ENCODE measurements around the gene RRP15. TPM values are rescaled to one million over a fixed set of nuclear protein-coding genes. Genes with fewer than 3 reads are reported as not detected.
A peak's percentile ranks its signal among the peaks of the same experiment; 100 is the strongest.

The RRP15 gene
- total RNA-seq, 1 donor from 2014 or later, result 3.7 TPM

DNA sequence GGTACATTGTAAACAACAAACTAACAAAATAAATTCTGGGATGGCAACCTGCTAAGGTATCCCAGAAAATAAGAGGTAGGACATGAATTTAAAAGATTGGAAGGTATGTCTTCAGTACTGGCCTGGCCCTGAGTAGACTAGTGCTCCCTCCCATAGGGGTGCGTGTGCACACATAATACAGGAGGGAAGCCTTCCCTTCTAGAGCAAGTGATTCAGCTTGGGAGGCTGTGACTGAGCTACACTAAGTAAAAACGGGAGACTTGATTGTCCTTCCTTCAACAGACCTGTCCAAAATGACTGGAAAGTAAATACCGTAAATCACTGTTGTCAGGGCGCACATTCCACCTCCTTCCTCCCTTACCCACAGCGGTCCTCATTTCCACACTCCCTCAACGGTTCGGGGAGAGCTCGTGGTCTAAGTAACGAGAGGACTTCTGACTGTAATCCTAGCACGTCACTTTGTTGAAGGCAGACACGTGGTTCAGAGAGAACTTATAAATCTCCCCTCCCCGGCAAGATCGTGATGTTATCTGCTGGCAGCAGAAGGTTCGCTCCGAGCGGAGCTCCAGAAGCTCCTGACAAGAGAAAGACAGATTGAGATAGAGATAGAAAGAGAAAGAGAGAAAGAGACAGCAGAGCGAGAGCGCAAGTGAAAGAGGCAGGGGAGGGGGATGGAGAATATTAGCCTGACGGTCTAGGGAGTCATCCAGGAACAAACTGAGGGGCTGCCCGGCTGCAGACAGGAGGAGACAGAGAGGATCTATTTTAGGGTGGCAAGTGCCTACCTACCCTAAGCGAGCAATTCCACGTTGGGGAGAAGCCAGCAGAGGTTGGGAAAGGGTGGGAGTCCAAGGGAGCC, 60.0 kb downstream of the RRP15 start, which contains the start of gene TGFB2:
Gene TGFB2 (plus strand): TSS at position 523 of the 859 bp plus-strand sequence. CDS start 1,366 bp downstream, outside the sequence.
- Histone ChIP-seq H3K4me3 (peak within 1 kb of the TSS; percentile 68 to 76), H3K27me3 (no peaks in the 10 kb centered on the region), H3K9me3 (no peaks in the 10 kb centered on the region), H3K36me3 (no peaks in the 10 kb centered on the region), H3K27ac (peak within 1 kb of the TSS; percentile 86), H3K4me1 (peaks cover 8% of the 10 kb centered on the region)
- intact Hi-C loops (cut with DNase I), result loop anchor here (10.0 kb wide), 1 partner anchor 320 kb away; no protein-coding TSS in a partner anchor
- TF ChIP-seq POLR2A (IDR thresholded peaks at IDR 0.05), result peak in 1 of 2 donors; percentile 81
- peak in 1 of 2 donors; percentile 71 for TF ChIP-seq POLR2AphosphoS5 (IDR thresholded peaks at IDR 0.05; ENCODE audit: insufficient read depth in 1 of 2, low read depth in 1 of 2)
- TF ChIP-seq, protein P1, sequence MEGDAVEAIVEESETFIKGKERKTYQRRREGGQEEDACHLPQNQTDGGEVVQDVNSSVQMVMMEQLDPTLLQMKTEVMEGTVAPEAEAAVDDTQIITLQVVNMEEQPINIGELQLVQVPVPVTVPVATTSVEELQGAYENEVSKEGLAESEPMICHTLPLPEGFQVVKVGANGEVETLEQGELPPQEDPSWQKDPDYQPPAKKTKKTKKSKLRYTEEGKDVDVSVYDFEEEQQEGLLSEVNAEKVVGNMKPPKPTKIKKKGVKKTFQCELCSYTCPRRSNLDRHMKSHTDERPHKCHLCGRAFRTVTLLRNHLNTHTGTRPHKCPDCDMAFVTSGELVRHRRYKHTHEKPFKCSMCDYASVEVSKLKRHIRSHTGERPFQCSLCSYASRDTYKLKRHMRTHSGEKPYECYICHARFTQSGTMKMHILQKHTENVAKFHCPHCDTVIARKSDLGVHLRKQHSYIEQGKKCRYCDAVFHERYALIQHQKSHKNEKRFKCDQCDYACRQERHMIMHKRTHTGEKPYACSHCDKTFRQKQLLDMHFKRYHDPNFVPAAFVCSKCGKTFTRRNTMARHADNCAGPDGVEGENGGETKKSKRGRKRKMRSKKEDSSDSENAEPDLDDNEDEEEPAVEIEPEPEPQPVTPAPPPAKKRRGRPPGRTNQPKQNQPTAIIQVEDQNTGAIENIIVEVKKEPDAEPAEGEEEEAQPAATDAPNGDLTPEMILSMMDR (IDR thresholded peaks at IDR 0.05), result no peak
- no peak for DNase-seq (ENCODE audit: extremely low spot score in 2 of 2)

DNA sequence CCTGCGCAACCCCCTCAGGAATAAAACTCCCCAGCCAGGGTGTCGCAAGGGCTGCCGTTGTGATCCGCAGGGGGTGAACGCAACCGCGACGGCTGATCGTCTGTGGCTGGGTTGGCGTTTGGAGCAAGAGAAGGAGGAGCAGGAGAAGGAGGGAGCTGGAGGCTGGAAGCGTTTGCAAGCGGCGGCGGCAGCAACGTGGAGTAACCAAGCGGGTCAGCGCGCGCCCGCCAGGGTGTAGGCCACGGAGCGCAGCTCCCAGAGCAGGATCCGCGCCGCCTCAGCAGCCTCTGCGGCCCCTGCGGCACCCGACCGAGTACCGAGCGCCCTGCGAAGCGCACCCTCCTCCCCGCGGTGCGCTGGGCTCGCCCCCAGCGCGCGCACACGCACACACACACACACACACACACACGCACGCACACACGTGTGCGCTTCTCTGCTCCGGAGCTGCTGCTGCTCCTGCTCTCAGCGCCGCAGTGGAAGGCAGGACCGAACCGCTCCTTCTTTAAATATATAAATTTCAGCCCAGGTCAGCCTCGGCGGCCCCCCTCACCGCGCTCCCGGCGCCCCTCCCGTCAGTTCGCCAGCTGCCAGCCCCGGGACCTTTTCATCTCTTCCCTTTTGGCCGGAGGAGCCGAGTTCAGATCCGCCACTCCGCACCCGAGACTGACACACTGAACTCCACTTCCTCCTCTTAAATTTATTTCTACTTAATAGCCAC, 60.7 kb downstream of the RRP15 start:
- H3K36me3 ChIP-seq, result no peaks in the 10 kb centered on the region
- no peaks in the 10 kb centered on the region for H3K9me3 ChIP-seq
- intact Hi-C loops (cut with DNase I), result loop anchor here (10.0 kb wide), 1 partner anchor 319 kb away; no protein-coding TSS in a partner anchor
- no peaks in the 10 kb centered on the region for H3K27me3 ChIP-seq
- TF ChIP-seq POLR2AphosphoS5 (IDR thresholded peaks at IDR 0.05; ENCODE audit: insufficient read depth in 1 of 2, low read depth in 1 of 2) (peak in 1 of 2 donors; percentile 78), POLR2A (IDR thresholded peaks at IDR 0.05) (peak in 1 of 2 donors; percentile 28)
- TF ChIP-seq, protein P1 (IDR thresholded peaks at IDR 0.05), result no peak
- peak overlapping the region; percentile 68 to 76 for H3K4me3 ChIP-seq
- peaks cover 8% of the 10 kb centered on the region for H3K4me1 ChIP-seq
- DNase-seq (ENCODE audit: extremely low spot score in 2 of 2), result no peak
- H3K27ac ChIP-seq, result peak overlapping the region; percentile 86

DNA sequence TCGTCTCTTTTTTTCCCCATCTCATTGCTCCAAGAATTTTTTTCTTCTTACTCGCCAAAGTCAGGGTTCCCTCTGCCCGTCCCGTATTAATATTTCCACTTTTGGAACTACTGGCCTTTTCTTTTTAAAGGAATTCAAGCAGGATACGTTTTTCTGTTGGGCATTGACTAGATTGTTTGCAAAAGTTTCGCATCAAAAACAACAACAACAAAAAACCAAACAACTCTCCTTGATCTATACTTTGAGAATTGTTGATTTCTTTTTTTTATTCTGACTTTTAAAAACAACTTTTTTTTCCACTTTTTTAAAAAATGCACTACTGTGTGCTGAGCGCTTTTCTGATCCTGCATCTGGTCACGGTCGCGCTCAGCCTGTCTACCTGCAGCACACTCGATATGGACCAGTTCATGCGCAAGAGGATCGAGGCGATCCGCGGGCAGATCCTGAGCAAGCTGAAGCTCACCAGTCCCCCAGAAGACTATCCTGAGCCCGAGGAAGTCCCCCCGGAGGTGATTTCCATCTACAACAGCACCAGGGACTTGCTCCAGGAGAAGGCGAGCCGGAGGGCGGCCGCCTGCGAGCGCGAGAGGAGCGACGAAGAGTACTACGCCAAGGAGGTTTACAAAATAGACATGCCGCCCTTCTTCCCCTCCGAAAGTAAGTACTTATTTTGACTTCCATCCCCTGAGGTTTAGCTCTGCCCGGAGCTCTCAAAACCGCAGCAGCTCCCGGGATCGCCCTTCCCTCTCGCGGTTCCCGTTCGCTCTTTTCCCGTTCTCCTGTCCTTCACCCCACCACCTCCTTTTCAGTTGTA, 61.5 kb downstream of the RRP15 start:
- H3K4me1 ChIP-seq, result peaks cover 8% of the 10 kb centered on the region
- peak overlapping the region; percentile 86 for H3K27ac ChIP-seq
- H3K36me3 ChIP-seq, result no peaks in the 10 kb centered on the region
- H3K4me3 ChIP-seq, result peak overlapping the region; percentile 68 to 76
- TF ChIP-seq, protein P1 (IDR thresholded peaks at IDR 0.05), result no peak
- peak in 1 of 2 donors; percentile 44 for TF ChIP-seq POLR2AphosphoS5 (IDR thresholded peaks at IDR 0.05; ENCODE audit: insufficient read depth in 1 of 2, low read depth in 1 of 2)
- H3K9me3 ChIP-seq, result no peaks in the 10 kb centered on the region
- intact Hi-C loops (cut with DNase I), result loop anchor here (10.0 kb wide), 1 partner anchor 318 kb away; no protein-coding TSS in a partner anchor
- DNase-seq (ENCODE audit: extremely low spot score in 2 of 2), result no peak
- H3K27me3 ChIP-seq, result no peaks in the 10 kb centered on the region

DNA sequence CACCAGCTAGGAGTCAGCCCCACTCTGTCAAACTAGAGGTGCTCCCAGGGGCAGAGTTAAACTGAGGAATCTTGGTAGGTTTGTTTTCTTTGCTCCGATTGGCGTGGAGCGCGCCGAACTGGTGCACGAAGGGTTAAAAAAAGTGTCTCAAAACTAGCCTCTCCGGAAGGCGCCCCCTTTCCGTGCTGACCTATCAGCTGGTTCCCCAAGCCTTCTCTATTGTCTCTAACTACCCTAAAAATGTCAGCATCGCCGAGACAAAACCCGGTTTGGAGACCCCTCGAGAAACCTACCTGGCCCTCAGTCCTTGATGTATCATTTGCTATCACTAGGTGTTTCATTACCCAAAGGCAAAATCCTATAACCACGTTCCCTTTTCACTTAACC, 62.2 kb downstream of the RRP15 start:
- H3K4me1 ChIP-seq, result peaks cover 12% of the 10 kb centered on the region

More for the DNA sequence above, 62.2 kb downstream of the RRP15 start:
- peak overlapping the region; percentile 68 to 76 for H3K4me3 ChIP-seq
- no peaks in the 10 kb centered on the region for H3K9me3 ChIP-seq
- no peaks in the 10 kb centered on the region for H3K27me3 ChIP-seq
- peak overlapping the region; percentile 86 for H3K27ac ChIP-seq
- TF ChIP-seq POLR2A (IDR thresholded peaks at IDR 0.05), result no peak
- no peak for TF ChIP-seq POLR2AphosphoS5 (IDR thresholded peaks at IDR 0.05; ENCODE audit: insufficient read depth in 1 of 2, low read depth in 1 of 2)
- TF ChIP-seq, protein P1 (IDR thresholded peaks at IDR 0.05), result no peak
- no peak for DNase-seq (ENCODE audit: extremely low spot score in 2 of 2)
- H3K36me3 ChIP-seq, result no peaks in the 10 kb centered on the region
- intact Hi-C loops (cut with DNase I), result loop anchor here (10.0 kb wide), 1 partner anchor 317 kb away; no protein-coding TSS in a partner anchor

Data from vagina (tissue), 2 donors.